Smooth muscle cell (in vitro differentiated cells): ENCODE results near the gene TTC7B. TPM values are rescaled to one million over a fixed set of nuclear protein-coding genes. Genes with fewer than 3 reads are reported as not detected.

Source experiments
- DNase-seq: peaks from one replicate; lab custom pipeline; 2025; ENCODE audit not compliant: unreplicated experiment; lab: John Stamatoyannopoulos, UW
- H2AFZ ChIP-seq: fragments of 200-600 bp; sonication (generic); 2 replicates; pipeline ENCODE4 v1.6.0; 2016; ENCODE audit warnings: antibody characterized with exemption, low read depth, mild to moderate bottlenecking
- H3F3A ChIP-seq: fragments of 200-600 bp; sonication (generic); 2 replicates; pipeline ENCODE4 v1.6.0; 2017; ENCODE audit warnings: antibody characterized with exemption, low read depth
- H3K27ac ChIP-seq: fragments of 200-600 bp; sonication (generic); 2 replicates; pipeline ENCODE4 v1.5.1; 2016; ENCODE audit warnings: low read depth, mild to moderate bottlenecking
- H3K27me3 ChIP-seq: fragments of 200-600 bp; sonication (generic); 2 replicates; pipeline ENCODE4 v1.6.1; 2016; ENCODE audit warnings: low read depth, mild to moderate bottlenecking
- H3K36me3 ChIP-seq: fragments of 200-600 bp; sonication (generic); 2 replicates; pipeline ENCODE4 v1.5.1; 2016; ENCODE audit warnings: low read depth
- H3K4me1 ChIP-seq: fragments of 200-600 bp; sonication (generic); 2 replicates; pipeline ENCODE4 v1.5.1; 2016; ENCODE audit warnings: low read depth
- H3K4me2 ChIP-seq: fragments of 200-600 bp; sonication (generic); 2 replicates; pipeline ENCODE4 v1.6.0; 2016; ENCODE audit warnings: mild to moderate bottlenecking
- H3K4me3 ChIP-seq: fragments of 200-600 bp; sonication (generic); 2 replicates; pipeline ENCODE4 v1.5.1; 2016; ENCODE audit warnings: mild to moderate bottlenecking
- H3K79me2 ChIP-seq: fragments of 200-600 bp; sonication (generic); 2 replicates; pipeline ENCODE4 v1.6.0; 2016; ENCODE audit warnings: low read depth, mild to moderate bottlenecking
- H3K9ac ChIP-seq: fragments of 200-600 bp; sonication (generic); 2 replicates; pipeline ENCODE4 v1.6.0; 2016; ENCODE audit warnings: low read depth
- H3K9me3 ChIP-seq: fragments of 200-600 bp; sonication (generic); replicated peaks from 2 replicates; pipeline ENCODE4 v1.5.1; 2016; ENCODE audit warnings: low read depth
- H4K20me1 ChIP-seq: fragments of 200-600 bp; sonication (generic); 2 replicates; pipeline ENCODE4 v1.6.0; 2016; ENCODE audit warnings: low read depth
- CTCF ChIP-seq: fragments of 200-600 bp; sonication (generic); IDR thresholded peaks from 2 replicates; pipeline ENCODE4 v1.5.1; 2017; ENCODE audit warnings: borderline replicate concordance, mild to moderate bottlenecking, antibody characterized with exemption; ENCODE audit not compliant: insufficient read depth, poor library complexity, severe bottlenecking
- WGBS: methylation state at CpG from one replicate; pipeline ENCODE4 v1.1.7; 2016; ENCODE audit warnings: low lambda C conversion rate; 5-methylcytosine and 5-hydroxymethylcytosine counted together
- polyA plus RNA-seq: library from polyadenylated mRNA; unstranded; fragments of >200 nt; fragmentation: Nextera tagmentation; extraction: Ambion mirVana; gene quantifications from 2 replicates; pipeline ENCODE4 v1.2.1, GENCODE V29; 2016
- total RNA-seq: library from RNA; depleted of rRNA; stranded (reverse); fragments of >200 nt; gene quantifications from 2 replicates; pipeline ENCODE4 v1.2.3, GENCODE V29; 2014

TTC7B gene
- total and polyA plus RNA-seq, 2 experiments from 2014 or later = 22.1 to 54.1 TPM

- H4K20me1 ChIP-seq = no peaks in the 10 kb centered on the region
- H3K9me3 ChIP-seq = no peaks in the 10 kb centered on the region
- peaks cover 8% of the 10 kb centered on the region for H3K4me1 ChIP-seq
- 94% methylated on average over 10 of the region's 10 CpGs for WGBS
- no peaks in the 10 kb centered on the region for H3K27me3 ChIP-seq
- H3K9ac ChIP-seq = no peak overlapping the region
- H3K79me2 ChIP-seq = no peaks in the 10 kb centered on the region
- H3F3A ChIP-seq = no peaks in the 10 kb centered on the region
- no peak overlapping the region for H3K27ac ChIP-seq
- H3K36me3 ChIP-seq = no peaks in the 10 kb centered on the region
- no peak overlapping the region for H2AFZ ChIP-seq
- TF ChIP-seq CTCF = no peak
- DNase-seq = no peak
- H3K4me2 ChIP-seq = no peak overlapping the region
- no peak overlapping the region for H3K4me3 ChIP-seq
These were observed 296.8 kb downstream of the TTC7B start for GRCh38 chr14:90519262-90519920.

- DNase-seq = no peak
- Histone ChIP-seq H3K9ac (no peak overlapping the region), H3K9me3 (no peaks in the 10 kb centered on the region), H2AFZ (no peak overlapping the region), H3K36me3 (no peaks in the 10 kb centered on the region), H3K79me2 (no peaks in the 10 kb centered on the region), H3K4me2 (no peak overlapping the region), H3K27me3 (no peaks in the 10 kb centered on the region), H3K27ac (no peak overlapping the region), H4K20me1 (no peaks in the 10 kb centered on the region), H3K4me3 (no peak overlapping the region), H3F3A (no peaks in the 10 kb centered on the region), H3K4me1 (peaks cover 8% of the 10 kb centered on the region)
- WGBS = 74% methylated on average over 5 of the region's 5 CpGs
- peak; percentile 36 for TF ChIP-seq CTCF
These were observed 297.3 kb downstream of the TTC7B start for GRCh38 chr14:90518941-90519256.

GRCh38 chr14:90518069-90518940 lies 297.9 kb downstream of the TTC7B start:
- Histone ChIP-seq H3K36me3 (no peaks in the 10 kb centered on the region), H3K4me1 (peaks cover 8% of the 10 kb centered on the region), H3K9ac (no peak overlapping the region), H3K79me2 (no peaks in the 10 kb centered on the region), H3K9me3 (no peaks in the 10 kb centered on the region), H4K20me1 (no peaks in the 10 kb centered on the region), H3K27me3 (no peaks in the 10 kb centered on the region), H3K4me2 (no peak overlapping the region), H3F3A (no peaks in the 10 kb centered on the region), H2AFZ (no peak overlapping the region), H3K27ac (no peak overlapping the region), H3K4me3 (no peak overlapping the region)
- DNase-seq = no peak
- TF ChIP-seq CTCF = no peak
- WGBS = 91% methylated on average over 25 of the region's 25 CpGs
